KMS-11 (cell line): Measurements from ENCODE around the gene EPS15.

ENCODE experiments used
- H2AFZ ChIP-seq: fragments of 200-600 bp; sonication (generic); 2 replicates; pipeline ENCODE4 v1.6.1; 2016; ENCODE audit warnings: antibody characterized with exemption, mixed run types, low read depth
- H3K27ac ChIP-seq: fragments of 200-600 bp; sonication (generic); 2 replicates; pipeline ENCODE4 v1.6.1; 2016; ENCODE audit warnings: mild to moderate bottlenecking, mixed run types
- H3K27me3 ChIP-seq: fragments of 200-600 bp; sonication (generic); 2 replicates; pipeline ENCODE4 v1.6.1; 2017; ENCODE audit warnings: mild to moderate bottlenecking, low read depth, mixed run types, moderate library complexity; ENCODE audit not compliant: insufficient read depth
- H3K36me3 ChIP-seq: fragments of 200-600 bp; sonication (generic); 2 replicates; pipeline ENCODE4 v1.6.1; 2017; ENCODE audit warnings: mild to moderate bottlenecking, mixed run types; ENCODE audit not compliant: insufficient read depth
- H3K4me1 ChIP-seq: fragments of 200-600 bp; sonication (generic); 2 replicates; pipeline ENCODE4 v1.6.1; 2016; ENCODE audit warnings: mild to moderate bottlenecking, low read depth, mixed run types; ENCODE audit not compliant: poor library complexity, severe bottlenecking
- H3K4me2 ChIP-seq: fragments of 200-600 bp; sonication (generic); 2 replicates; pipeline ENCODE4 v1.7.0; 2016; ENCODE audit warnings: mild to moderate bottlenecking, mixed run types
- H3K4me3 ChIP-seq: fragments of 200-600 bp; sonication (generic); IDR thresholded peaks from 2 replicates; pipeline ENCODE4 v1.6.1; 2017; ENCODE audit warnings: low read depth, low read length, mixed read lengths; ENCODE audit not compliant: insufficient read depth
- H3K79me2 ChIP-seq: fragments of 200-600 bp; sonication (generic); 2 replicates; pipeline ENCODE4 v1.6.1; 2016; ENCODE audit warnings: low read depth, mixed run types; ENCODE audit not compliant: insufficient read depth
- H3K9ac ChIP-seq: fragments of 200-600 bp; sonication (generic); 2 replicates; pipeline ENCODE4 v1.6.1; 2016; ENCODE audit warnings: mild to moderate bottlenecking, mixed run types
- H4K20me1 ChIP-seq: fragments of 200-600 bp; sonication (generic); 2 replicates; pipeline ENCODE4 v1.6.1; 2016; ENCODE audit warnings: mild to moderate bottlenecking, mixed run types; ENCODE audit not compliant: insufficient read depth
- TF ChIP-seq, protein P1 (sequence below): fragments of 200-600 bp; sonication (generic); conservative IDR thresholded peaks from 2 replicates; pipeline ENCODE4 v1.6.1; 2017; ENCODE audit warnings: low read depth, mild to moderate bottlenecking, antibody characterized with exemption, low read length, moderate library complexity, mixed read lengths

EPS15 gene

DNA sequence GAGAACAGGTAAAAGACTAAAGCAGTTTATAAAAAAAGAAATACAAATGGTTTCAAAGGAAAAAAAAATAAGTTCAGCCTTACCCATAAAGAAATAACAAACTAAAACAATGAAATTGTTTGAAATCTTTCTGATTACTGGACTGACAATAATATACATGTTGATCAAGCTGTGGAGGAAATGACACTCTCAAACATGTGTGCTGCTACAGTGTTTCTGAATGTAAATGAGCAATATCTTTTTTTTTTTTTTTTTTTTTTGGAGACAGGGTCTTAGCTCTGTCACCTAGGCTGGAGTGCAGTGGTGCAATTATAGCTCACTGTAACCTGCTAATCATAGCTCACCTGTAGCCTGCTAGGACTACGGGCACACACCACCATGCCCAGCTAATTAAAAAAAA, 6.5 kb downstream of the EPS15 start:
- no peak overlapping the region for H2AFZ ChIP-seq
- no peak overlapping the region for H3K4me2 ChIP-seq
- H3K4me1 ChIP-seq: no peaks in the 10 kb centered on the region
- no peak overlapping the region for H3K27ac ChIP-seq
- H3K27me3 ChIP-seq: no peaks in the 10 kb centered on the region
- TF ChIP-seq, protein P1, sequence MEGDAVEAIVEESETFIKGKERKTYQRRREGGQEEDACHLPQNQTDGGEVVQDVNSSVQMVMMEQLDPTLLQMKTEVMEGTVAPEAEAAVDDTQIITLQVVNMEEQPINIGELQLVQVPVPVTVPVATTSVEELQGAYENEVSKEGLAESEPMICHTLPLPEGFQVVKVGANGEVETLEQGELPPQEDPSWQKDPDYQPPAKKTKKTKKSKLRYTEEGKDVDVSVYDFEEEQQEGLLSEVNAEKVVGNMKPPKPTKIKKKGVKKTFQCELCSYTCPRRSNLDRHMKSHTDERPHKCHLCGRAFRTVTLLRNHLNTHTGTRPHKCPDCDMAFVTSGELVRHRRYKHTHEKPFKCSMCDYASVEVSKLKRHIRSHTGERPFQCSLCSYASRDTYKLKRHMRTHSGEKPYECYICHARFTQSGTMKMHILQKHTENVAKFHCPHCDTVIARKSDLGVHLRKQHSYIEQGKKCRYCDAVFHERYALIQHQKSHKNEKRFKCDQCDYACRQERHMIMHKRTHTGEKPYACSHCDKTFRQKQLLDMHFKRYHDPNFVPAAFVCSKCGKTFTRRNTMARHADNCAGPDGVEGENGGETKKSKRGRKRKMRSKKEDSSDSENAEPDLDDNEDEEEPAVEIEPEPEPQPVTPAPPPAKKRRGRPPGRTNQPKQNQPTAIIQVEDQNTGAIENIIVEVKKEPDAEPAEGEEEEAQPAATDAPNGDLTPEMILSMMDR: no peak
- no peak overlapping the region for H3K9ac ChIP-seq
- no peak overlapping the region for H3K4me3 ChIP-seq
- no peaks in the 10 kb centered on the region for H3K36me3 ChIP-seq
- no peaks in the 10 kb centered on the region for H4K20me1 ChIP-seq
- H3K79me2 ChIP-seq: no peaks in the 10 kb centered on the region

DNA sequence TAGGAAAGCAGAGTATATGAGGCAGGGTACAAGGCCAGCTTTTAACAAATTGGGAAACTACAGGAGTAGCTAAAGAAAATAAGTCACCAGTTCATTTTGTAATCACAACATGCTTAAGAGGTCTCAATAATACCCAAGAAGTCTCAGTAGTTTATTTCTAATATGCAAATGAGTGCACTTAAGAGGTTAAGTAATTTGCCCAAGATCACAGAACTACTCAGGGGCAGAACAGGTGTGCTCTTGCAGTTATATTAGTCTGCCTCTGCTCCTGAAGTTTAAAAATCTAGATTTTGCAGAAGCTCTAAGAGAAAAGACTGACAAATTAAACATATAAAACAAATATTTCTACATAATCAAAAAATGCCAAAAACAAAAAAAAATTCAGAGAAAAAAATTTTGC, 6.9 kb downstream of the EPS15 start:
- Histone ChIP-seq H3K4me3 (no peak overlapping the region), H3K27ac (no peak overlapping the region), H3K27me3 (no peaks in the 10 kb centered on the region), H3K4me1 (no peaks in the 10 kb centered on the region), H3K79me2 (no peaks in the 10 kb centered on the region), H4K20me1 (no peaks in the 10 kb centered on the region), H2AFZ (no peak overlapping the region), H3K9ac (no peak overlapping the region), H3K36me3 (no peaks in the 10 kb centered on the region), H3K4me2 (no peak overlapping the region)
- TF ChIP-seq, protein P1: no peak

DNA sequence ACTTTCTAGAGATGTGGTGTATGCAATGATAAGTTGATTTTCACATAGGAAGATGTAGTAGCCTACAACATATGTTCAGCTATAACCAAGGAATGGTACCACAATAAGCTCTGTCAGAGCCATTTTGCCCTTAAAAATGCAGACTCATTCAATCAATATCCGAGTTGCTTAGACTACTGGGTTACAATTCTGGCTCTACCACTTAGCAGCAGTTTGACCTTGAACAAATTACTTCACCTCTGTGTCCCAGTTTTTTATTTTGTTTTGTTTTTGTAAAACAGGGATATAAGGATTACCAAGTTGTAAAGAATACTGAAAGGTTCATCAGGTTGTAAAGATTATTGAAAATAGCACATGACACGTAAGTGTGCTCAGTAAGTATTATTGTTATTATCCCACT, 9.3 kb downstream of the EPS15 start:
- Histone ChIP-seq H3K79me2 (no peaks in the 10 kb centered on the region), H3K4me2 (no peak overlapping the region), H3K27me3 (no peaks in the 10 kb centered on the region), H4K20me1 (no peaks in the 10 kb centered on the region), H2AFZ (no peak overlapping the region), H3K4me3 (no peak overlapping the region), H3K9ac (no peak overlapping the region), H3K4me1 (no peaks in the 10 kb centered on the region), H3K27ac (no peak overlapping the region), H3K36me3 (no peaks in the 10 kb centered on the region)
- TF ChIP-seq, protein P1: no peak

DNA sequence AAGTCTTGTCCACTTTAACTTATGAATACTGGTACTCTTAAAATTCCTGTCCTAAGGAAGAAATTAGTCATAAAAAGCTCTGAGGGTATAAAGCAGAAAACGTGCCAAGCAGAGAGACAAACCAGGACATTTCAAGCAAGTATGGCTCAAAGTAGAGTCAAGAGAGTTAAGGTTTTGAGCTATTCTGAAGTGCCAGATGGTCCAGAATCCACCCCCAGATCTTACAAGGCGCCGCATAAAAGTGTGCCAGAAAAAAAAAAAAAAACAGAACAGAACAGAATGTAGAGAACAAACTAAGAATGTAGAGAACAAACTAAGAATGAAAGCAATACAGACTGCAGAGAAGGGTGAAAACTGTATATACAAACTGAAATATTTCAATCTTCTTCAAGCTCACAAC, 12.5 kb downstream of the EPS15 start:
- Histone ChIP-seq H3K36me3 (no peaks in the 10 kb centered on the region), H4K20me1 (no peaks in the 10 kb centered on the region), H2AFZ (no peak overlapping the region), H3K4me3 (no peak overlapping the region), H3K9ac (no peak overlapping the region), H3K4me2 (no peak overlapping the region), H3K27me3 (no peaks in the 10 kb centered on the region), H3K4me1 (no peaks in the 10 kb centered on the region), H3K27ac (no peak overlapping the region), H3K79me2 (no peaks in the 10 kb centered on the region)
- TF ChIP-seq, protein P1: no peak
